ENCODE data around the gene ENOX2.
"Not testable (repeated sequence)": the region's sequence is repeated elsewhere in the genome, so short reads cannot be mapped to it uniquely, and the experiment has no call there.

Gene ENOX2

GRCh38 chrX:130741584-130741983 lies 161.4 kb downstream of the ENOX2 start:
- no peak for DNase-seq

- no peak for DNase-seq
These were observed 161.9 kb downstream of the ENOX2 start for GRCh38 chrX:130741151-130741550.

GRCh38 chrX:130738638-130739195 lies 164.3 kb downstream of the ENOX2 start:
- no peak for DNase-seq

GRCh38 chrX:130734713-130735112 lies 168.3 kb downstream of the ENOX2 start:
- DNase-seq, result no peak

GRCh38 chrX:130728208-130728607 lies 174.8 kb downstream of the ENOX2 start:
- no peak for DNase-seq

GRCh38 chrX:130726661-130727060 lies 176.3 kb downstream of the ENOX2 start:
- no peak for DNase-seq

- DNase-seq, result no peak
These were observed 177.5 kb downstream of the ENOX2 start for GRCh38 chrX:130725519-130725918.

- no peak for DNase-seq
These were observed 183.6 kb downstream of the ENOX2 start for GRCh38 chrX:130719413-130719812.

GRCh38 chrX:130718137-130718536 lies 184.9 kb downstream of the ENOX2 start:
- DNase-seq, result no peak

GRCh38 chrX:130716781-130717413 lies 186.1 kb downstream of the ENOX2 start:
- peak; percentile 32 for DNase-seq

- no peak for DNase-seq
These were observed 186.7 kb downstream of the ENOX2 start for GRCh38 chrX:130716346-130716745.

- DNase-seq, result no peak
These were observed 187.7 kb downstream of the ENOX2 start for GRCh38 chrX:130715299-130715698.

GRCh38 chrX:130714665-130715064 lies 188.3 kb downstream of the ENOX2 start:
- no peak for DNase-seq

GRCh38 chrX:130714135-130714534 lies 188.9 kb downstream of the ENOX2 start:
- DNase-seq, result no peak

GRCh38 chrX:130709178-130709577 lies 193.8 kb downstream of the ENOX2 start:
- not testable (repeated sequence) for DNase-seq

- no peak for DNase-seq
These were observed 197.4 kb downstream of the ENOX2 start for GRCh38 chrX:130705591-130705990.

- DNase-seq, result no peak
These were observed 198.7 kb downstream of the ENOX2 start for GRCh38 chrX:130704053-130705038.

- DNase-seq, result no peak
These were observed 199.9 kb downstream of the ENOX2 start for GRCh38 chrX:130702867-130703707.

GRCh38 chrX:130700629-130701028 lies 202.4 kb downstream of the ENOX2 start:
- DNase-seq, result no peak

- no peak for DNase-seq
These were observed 203.4 kb downstream of the ENOX2 start for GRCh38 chrX:130699618-130700017.

GRCh38 chrX:130696542-130696941 lies 206.5 kb downstream of the ENOX2 start:
- DNase-seq, result no peak

GRCh38 chrX:130695931-130696330 lies 207.1 kb downstream of the ENOX2 start:
- no peak for DNase-seq

GRCh38 chrX:130694983-130695382 lies 208.0 kb downstream of the ENOX2 start:
- DNase-seq, result no peak

Data from NCI-H1092 (cell line).